T-helper 9 cell (primary cell): Measurements from ENCODE around the gene ARHGAP45.

Experiments
- DNase-seq: peaks from one replicate; pipeline ENCODE4 v3.0.0-alpha.2; 2020

The ARHGAP45 gene

DNA sequence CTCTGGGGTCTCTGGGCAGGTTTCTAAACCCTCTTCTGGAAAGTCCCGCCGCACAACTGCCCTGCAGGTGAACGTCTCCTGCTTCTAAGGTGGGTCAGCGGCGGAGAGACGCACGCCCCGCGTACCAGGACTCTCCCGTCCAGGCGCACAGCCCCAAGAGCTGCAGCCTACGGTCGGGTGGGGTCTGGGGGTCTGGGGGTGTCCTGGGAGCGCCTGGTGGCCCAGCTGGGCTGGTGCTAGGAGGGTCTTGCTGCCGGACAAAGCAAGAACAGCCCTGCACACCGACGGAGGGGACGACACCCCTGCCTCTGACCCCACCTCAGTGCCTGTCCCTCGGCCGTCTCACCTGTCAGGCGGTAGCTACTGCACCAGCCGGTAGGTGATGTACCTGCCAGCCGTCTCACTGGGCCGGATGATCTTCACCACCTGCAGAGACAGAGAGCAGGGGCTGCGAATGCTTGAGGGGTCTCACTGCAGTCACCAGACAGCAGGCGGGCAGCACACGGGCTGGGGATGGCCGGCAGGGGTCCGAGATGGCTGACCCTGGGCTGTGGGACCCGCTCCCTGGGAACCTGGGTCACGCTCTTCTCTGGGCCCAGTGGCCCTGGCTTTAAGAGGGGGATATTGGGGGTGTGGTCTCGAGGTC, 22.3 kb downstream of the ARHGAP45 start:
- DNase-seq, result no peak

DNA sequence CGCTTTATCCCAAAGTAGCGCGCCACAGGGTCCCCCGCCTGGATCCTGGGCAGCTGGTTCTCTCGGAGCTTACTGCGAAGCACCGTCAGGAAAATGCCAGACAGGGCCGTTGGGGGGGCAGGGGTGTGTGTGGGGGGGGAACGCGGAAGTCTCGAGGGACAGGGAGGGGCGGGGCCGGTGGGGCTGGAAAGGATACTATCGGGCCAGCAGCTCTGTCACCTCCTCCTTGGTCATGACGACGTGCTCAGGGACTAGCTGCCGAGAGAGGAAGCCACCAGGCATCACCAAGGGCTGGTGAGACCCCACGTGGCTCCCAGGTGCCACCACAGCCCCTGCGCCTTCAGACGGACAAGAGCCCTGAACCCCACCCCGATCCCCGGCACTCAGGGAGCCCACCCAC, 22.9 kb downstream of the ARHGAP45 start:
- DNase-seq, result no peak

DNA sequence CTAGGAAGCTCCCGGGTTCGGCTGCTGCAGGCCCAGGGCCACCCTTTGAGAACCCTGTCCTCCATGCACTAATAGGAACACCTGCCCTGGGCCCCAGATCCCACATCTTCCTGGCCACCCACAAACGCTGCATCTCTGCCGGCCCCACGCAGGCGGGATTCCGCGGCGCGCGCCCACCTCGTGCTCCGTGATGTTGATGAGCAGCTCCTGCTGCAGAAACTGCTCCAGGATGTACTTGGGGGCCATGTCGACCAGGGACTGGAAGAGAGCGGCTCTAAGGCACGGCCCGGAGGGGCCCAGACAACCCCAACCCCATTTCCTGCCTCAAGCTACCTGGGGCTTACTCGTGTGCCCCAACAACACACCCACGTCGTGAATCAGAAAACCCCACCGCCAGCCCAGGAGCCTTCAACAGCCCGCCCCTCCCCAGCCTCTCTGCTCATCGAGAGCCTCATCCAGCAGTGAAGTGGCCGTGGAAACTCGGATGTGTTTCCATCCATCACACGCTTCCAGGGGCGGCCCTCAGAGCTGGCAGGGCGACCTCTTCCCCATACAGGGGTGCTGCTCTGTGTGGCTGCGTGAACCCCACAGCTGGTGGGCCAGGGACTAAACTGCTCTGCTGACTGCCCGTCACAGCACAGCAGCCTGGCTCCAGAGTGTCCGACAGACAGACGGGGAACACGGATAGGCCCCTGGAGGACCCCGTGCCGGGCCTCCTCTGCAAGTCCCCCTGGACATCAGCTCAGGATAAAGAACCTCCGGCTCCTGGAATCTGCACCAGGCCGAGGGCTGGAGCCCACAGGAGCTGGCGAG, 24.0 kb downstream of the ARHGAP45 start:
- no peak for DNase-seq

DNA sequence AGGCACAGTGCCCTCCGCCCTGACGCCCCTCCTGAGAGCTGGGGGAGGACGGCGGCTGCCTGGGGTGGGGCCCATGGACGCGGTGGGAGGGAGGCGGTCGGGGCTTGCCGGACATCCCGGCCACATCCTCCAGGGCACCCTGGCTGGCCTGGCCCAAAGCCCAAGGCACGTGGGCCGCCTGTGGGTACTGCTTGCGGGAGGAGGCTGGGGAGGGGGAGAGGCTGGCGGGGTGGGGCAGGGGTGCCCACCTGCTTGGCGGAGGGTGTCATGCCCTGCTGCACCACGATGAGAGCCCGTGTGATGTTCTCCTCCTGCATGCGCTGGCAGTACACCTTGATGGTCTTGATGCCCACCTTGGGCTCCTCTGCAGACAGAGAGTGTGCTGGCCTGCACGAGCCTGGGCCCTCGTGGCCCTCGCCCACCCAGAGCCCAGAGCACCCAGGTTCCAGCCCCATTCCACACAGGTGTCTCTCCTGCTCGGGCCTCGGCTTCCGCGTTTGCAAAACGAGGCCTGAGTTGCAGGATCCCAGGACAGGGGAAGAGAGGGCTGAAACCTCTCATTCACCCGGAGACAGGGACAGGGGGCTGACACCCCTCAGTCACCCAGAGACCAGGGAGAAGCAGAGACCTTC, 24.7 kb downstream of the ARHGAP45 start:
- no peak for DNase-seq

DNA sequence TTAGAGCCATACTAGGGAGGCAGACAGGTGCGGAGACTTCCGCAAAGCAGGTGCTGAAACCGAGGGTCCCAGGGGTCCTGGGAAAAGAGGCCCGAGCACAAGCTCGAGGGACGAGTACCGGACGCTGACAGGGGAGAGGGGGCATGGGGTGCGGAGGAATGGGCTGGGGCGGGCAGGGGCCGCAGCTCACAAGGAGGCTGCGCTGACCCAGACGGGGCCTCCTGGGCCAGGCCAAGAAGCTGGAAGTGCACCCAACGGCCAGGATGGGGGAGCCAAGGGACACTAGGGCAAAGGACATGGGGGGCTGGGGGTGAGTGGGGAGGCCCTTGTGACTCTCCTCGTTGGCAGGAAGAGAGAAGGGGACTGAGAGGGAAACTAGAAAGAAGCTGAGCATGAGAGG, 26.4 kb downstream of the ARHGAP45 start:
- no peak for DNase-seq

DNA sequence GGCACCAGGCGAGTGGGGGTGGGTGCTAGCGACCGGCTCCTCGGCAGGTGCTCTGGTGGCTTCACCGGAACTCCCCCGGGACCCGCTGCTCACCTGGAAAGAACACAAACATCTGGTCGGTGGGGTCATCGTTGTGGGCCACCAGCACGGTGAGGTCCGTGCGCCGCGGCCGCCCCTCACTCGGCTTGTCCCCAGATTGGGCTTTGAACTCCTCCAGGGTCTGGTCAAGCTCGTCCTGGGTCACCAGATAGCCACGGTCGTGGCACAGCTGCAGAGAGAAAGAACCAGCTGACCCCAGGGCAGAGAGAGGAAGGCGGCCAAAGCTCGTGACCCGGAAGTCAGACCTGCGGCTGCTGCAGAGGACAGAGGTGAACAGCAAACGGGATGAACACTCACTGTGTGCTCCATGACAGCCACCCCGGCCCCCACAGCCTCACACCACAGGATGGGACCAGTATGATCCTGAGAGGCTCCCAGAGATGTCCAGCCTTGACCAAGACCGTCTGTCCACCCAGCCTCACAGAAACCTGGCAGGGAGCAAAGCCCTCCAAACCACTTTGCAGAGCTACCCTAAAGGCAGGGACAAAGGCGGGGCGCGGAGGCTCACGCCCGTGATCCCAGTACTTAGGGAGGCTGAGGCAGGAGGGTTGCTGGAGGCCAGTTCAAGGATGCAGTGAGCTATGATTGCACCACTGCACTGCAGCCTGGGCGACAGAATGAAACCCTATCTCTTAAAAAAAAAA, 27.0 kb downstream of the ARHGAP45 start:
- no peak for DNase-seq

DNA sequence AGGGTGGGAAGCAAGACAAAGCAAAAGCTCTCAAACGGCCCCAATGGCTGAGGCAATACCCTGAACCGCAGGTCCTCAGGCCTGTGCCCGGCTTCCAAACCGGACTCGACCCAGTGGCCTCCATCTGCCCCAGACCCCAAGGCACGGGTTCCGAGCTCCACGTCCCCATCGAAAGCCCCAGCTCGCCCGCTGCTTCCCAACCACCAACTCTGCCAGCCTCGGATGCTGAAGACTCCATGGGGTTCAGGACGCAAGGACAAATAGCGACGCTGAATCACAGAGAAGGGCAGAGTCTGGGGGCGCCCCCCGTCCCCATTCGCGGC, 27.6 kb downstream of the ARHGAP45 start:
- no peak for DNase-seq

DNA sequence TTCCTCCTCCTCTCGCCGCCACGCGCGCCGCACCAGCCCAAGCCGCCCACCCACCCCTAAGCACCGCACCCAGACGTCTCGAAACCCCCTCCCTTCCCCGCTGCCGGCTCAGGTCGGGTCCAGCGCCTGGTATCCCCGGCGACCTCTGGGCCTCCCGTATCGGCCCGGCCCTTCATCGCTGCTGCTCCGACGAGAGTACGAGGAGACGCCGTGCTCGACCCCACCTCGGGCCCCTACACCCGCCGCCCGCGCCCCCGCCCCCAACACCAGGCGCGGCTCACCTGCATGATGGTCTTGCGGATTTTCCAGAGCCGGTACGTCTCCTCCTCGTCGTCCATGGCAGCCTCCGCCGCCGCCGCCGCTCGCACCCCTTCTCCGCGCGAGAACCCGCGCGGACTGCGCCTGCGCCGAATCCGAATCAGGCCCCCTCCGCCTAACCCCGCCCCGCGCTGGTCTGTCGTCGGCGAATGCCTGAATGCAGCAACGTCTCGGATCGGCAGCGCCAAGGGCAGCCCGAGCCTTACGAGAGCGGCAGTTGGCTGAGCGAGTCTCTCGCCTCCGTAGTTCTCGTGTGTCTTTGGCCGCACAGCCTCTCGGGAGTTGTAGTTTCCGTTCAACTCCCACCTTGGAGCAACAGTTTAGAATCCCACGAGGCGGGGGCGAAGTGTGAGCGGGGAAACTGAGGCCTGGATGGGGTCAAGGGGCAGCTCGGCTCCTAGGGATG, 28.2 kb downstream of the ARHGAP45 start, which contains the start of gene POLR2E:
POLR2E (minus strand) TSS at position 398 of the 724 bp plus-strand sequence; CDS start at position 338, 60 bp downstream.
- peak; percentile 99 for DNase-seq

DNA sequence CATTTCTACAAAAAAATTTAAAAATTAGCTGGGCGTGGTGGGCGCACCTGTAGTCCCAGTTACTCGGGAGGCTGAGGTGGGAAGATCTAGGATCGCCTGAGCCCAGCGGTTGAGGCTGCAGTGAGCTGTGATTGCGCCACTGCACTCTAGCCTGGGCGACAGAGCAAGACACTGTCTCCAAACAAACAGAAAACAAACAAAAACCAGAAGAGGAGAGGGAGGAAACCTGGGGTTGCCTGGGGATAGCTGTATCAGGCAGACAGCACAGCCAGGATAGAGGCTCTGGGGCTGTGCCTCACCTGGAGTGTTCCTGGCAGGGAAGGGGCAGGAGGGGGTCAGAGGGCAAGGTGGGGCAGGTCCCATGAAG, 30.8 kb downstream of the ARHGAP45 start:
- DNase-seq, result no peak

DNA sequence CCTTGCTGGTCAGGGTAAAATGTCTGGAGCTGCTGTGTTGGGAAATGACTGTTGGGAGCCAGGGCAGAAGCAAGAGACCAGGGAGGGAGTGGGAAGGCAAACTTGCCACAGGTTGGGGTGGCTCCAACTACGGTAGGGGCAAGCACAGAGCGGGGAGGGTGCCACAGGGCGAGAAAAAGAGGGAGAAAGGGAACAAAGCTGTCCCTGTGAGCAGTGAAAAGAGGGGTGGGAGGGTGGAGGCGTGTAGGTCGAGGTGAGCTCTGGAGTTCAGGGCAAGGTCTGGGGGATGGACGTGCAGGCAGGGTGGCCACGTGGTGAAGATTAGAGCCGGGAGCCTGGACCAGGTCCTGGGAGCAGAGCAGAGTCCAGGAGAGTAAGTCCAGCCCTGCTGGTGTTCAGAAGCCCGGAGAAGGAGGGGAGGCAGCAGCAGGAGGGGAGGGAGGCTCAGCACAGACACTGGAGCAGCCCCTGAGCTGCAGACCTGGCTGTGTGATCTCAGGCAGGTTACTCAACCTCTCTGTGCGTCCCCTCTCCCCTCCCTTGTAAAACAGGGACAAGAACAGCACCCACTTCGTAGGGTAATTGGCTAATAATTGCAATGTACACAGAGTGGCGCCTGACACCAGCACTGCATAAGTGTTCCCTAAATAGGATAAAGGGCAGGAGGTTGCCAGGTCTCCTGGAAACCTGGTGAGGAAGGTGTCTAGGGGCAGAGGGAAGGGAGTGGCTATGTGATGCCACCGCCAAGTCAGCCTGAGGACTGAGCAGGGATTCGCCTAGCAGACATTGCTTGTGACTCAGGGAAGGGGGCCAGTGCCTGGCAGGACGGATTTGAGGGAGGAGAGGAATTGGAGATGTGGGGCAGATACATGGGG, 31.4 kb downstream of the ARHGAP45 start:
- no peak for DNase-seq

DNA sequence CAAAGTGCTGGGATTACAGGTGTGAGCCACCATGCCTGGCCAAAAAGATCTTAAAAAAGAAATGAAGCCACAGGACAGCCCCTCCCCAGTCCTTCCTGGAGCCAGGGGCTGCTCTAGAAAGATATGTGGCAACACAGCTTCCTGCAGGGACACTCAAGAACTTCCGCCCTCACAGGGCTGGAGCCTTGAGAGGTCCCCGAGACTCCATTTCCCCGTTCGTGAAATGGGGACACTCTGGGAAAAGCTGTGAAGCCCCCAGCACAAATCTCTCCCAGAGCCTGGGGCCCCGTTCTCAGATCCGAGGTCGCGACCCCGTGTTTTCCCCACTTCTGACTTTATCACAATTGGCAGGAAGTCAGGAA, 34.4 kb downstream of the ARHGAP45 start:
- no peak for DNase-seq

DNA sequence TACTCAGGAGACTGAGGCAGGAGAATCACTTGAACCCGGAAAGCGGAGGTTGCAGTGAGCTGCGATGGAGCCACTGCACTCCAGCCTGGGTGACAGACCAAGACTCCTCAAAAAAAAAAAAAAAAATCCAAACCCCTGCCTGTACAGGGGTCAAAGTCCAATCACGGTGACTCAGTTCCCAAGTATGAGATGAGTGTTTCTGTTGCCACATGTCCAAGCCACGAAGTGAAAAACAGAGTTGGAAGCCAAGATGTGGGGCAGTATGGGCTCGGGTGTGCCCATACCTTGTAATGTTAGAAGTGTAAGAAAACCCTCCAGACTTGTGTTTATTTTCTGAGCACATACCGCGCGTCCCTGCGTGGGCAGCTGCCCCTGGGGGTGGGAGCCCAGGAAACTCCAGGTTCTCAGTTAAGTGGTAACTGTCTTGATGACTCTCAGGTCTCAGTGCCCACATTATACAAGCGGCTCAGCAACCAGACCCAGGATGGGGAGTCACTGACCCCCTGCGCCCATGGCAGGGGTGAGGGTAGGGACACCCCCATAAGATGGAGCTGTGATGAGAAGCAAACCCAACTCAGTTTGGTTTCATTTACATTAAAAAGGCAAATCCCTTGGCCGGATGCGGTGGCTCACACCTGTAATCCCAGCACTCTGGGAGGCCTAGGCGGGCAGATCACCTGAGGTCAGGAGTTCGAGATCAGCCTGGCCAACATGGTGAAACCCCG, 35.6 kb downstream of the ARHGAP45 start:
- no peak for DNase-seq

DNA sequence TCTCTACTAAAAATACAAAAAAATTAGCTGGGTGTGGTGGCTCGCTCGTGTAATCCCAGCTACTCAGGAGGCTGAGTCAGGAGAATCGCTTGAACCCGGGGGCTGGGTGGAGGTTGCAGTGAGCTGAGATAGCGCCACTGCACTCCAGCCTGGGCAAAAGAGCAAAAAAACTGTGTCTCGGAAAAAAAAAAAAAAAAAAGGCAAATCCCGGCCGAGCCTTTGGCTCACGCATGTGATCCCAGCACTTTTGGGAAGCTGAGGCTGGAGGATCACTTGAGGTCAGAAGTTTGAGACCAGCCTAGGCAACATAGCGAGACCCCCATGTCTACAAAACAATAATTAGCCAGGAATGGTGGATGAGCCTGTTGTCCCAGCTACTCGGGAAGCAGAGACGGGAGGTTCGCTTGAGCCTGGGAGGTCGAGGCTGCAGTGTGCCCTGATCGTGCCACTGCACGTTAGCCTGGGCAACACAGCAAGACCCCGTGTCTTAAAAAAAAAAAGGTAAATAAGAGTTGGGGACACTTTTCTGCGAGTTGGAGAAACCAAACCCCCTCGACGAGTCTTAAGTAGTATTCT, 36.3 kb downstream of the ARHGAP45 start:
- no peak for DNase-seq

DNA sequence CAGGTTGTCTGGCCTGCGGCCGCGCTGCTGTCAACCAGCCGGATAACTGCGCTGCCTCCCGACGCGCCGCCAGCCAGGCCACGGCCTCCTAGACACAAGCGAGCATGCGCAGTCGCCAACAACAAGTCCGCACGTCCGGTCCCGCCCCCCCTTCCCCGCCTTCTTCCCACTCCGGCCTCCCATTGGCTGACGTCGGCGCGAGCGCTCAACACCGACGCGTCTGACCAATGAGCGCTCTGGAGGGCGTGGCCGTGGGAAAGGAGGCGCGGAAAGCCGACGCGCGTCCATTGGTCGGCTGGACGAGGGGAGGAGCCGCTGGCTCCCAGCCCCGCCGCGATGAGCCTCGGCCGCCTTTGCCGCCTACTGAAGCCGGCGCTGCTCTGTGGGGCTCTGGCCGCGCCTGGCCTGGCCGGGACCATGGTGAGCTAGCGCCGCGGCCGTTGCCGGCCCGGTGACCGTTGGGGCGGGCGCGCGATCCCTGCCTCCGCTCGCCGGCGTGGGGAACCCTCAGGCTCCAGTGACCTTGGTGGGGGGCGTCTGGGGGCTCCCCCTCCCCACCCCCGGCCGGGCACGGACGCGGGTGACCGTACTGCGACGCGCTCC, 36.8 kb downstream of the ARHGAP45 start, which contains the start of gene GPX4:
GPX4 (plus strand) TSS at position 287 of the 603 bp plus-strand sequence; CDS start at position 337, 50 bp downstream.
- DNase-seq, result peak; percentile 98

DNA sequence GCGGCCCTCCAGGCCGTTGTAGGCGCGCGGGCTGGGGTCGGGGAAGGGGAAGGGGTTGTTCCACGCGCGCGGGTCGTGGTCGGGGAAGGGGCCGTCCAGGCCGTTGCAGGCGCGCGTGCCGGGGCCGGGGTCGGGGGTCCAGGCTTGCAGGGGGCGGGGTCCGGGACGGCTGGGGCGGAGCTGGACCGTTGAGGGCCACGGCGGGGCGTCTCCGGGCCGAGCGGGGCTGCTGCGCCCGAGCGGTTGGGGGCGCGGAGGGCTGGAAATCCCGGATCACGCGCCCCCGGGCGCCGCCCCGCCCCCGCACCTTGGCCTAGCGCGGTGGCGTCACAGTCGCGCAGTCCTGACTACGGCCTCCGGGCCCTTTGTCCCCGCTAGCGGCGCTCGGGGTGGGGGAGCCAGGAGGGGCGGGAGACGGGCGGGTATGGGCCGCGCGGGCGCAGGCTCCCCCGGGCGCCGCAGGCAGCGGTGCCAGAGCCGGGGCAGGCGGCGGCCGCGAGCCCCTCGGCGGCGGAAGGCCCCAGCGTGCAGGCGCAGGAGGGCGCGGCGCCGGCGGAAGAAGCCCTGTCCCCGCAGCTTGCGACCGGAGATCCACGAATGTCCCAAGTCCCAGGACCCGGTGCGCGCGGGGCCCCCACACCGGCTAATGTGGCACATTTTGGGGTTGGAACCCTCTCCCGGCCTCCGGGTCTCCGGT, 37.5 kb downstream of the ARHGAP45 start:
- peak; percentile 71 for DNase-seq

DNA sequence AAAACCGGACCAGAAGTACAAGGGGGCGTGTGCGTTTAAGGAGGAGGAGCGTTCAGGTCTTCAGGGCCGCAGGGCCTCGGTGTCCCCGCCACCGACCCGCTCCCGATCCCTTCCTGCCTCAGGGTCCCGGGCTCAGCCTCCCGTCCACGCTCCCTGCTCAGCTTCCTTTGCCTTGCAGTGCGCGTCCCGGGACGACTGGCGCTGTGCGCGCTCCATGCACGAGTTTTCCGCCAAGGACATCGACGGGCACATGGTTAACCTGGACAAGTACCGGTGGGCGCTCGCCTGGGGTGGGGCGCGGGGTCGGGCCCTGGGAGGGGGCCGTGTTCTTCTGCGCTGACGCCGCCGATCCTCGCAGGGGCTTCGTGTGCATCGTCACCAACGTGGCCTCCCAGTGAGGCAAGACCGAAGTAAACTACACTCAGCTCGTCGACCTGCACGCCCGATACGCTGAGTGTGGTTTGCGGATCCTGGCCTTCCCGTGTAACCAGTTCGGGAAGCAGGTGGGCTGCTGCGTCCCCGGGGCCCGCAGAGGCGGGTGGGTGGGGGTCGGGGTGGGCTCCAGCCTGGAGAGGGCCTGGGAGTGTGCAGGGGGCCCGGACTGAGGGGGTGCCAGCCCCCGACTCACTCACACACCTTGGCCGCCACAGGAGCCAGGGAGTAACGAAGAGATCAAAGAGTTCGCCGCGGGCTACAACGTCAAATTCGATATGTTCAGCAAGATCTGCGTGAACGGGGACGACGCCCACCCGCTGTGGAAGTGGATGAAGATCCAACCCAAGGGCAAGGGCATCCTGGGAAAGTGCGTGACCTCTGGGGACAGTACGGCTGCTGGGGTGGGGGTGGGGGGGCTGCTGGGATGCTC, 38.3 kb downstream of the ARHGAP45 start:
- no peak for DNase-seq

DNA sequence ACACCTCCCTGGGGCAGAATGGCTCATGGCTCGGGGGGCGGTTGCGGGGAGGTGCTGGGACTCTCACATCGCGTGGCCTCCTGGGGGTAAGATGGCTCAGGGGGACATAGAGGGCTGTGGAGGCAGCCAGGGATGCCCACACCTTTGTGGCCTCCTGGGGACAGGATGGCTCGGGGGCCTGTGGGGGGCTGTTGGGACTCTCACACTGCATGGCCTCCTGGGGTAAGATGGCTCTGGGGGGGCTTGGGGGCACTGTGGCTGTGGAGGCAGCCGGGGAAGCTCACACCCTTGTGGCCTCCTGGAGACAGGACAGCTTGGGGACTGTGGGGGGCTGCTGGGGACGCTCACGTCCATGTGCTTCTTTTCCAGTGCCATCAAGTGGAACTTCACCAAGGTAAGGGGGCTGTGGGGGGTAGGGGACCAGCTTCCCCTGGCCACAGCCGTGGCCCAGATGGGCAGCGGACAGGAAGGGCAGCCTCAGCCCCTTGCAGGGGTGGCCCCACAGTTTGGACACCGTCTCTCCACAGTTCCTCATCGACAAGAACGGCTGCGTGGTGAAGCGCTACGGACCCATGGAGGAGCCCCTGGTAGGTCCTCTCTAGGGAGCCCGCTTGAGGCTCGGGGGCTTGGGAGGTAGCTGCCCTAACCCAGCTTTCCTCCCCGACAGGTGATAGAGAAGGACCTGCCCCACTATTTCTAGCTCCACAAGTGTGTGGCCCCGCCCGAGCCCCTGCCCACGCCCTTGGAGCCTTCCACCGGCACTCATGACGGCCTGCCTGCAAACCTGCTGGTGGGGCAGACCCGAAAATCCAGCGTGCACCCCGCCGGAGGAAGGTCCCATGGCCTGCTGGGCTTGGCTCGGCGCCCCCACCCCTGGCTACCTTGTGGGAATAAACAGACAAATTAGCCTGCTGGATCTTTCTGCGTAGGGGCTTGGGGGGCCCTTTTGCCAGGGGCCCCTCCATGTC, 39.2 kb downstream of the ARHGAP45 start:
- DNase-seq, result no peak
